Measurements from ENCODE around the gene SERBP1. TPM values are rescaled to one million over a fixed set of nuclear protein-coding genes. Genes with fewer than 3 reads are reported as not detected.

The SERBP1 gene
- total and polyA plus RNA-seq, 2 of the 8 experiments (the other 6 are each of a cell fraction or from before 2014, with no cell fraction given), result 229 to 536 TPM

DNA sequence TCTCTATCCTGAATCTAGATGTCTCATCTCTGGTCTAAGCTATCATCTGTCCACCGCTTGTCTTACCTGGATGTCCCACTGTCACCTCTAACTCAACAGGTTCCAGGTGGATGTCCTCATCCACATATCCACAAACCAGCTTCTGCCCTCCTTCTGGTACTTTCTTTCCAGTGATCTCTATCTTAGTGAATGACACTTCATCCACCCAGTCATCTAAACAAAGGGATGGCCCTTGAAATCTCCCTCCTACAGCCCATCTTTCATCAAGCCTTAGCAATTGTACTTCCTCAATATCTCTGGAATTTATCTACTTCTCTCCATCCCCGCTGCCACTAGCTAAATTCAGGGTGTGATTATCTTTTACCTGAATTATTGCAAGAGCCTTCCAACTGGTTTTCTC lies 33.9 kb upstream of the SERBP1 start (continued):
- no peak for TF ChIP-seq HDAC6 (IDR thresholded peaks at IDR 0.05; ENCODE audit: low read depth, low read length)
- no peak for TF ChIP-seq CHD2 (IDR thresholded peaks at IDR 0.05; ENCODE audit: low read length)
- no peak for TF ChIP-seq RXRA (IDR thresholded peaks at IDR 0.05; ENCODE audit: insufficient read depth, low read depth, low read length)
- TF ChIP-seq, protein P1, sequence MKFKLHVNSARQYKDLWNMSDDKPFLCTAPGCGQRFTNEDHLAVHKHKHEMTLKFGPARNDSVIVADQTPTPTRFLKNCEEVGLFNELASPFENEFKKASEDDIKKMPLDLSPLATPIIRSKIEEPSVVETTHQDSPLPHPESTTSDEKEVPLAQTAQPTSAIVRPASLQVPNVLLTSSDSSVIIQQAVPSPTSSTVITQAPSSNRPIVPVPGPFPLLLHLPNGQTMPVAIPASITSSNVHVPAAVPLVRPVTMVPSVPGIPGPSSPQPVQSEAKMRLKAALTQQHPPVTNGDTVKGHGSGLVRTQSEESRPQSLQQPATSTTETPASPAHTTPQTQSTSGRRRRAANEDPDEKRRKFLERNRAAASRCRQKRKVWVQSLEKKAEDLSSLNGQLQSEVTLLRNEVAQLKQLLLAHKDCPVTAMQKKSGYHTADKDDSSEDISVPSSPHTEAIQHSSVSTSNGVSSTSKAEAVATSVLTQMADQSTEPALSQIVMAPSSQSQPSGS (IDR thresholded peaks at IDR 0.05; ENCODE audit: low read length), result no peak
